COR-L47 (cell line): ENCODE measurements around the gene BTBD6.
A peak's percentile ranks its signal among the peaks of the same experiment; 100 is the strongest.
"Not testable (repeated sequence)": the region's sequence is repeated elsewhere in the genome, so short reads cannot be mapped to it uniquely, and the experiment has no call there.

Experiments used
- DNase-seq: peaks from one replicate; lab custom pipeline; 2025; lab: John Stamatoyannopoulos, UW

Gene BTBD6

GRCh38 chr14:105294142-105294597, 45.8 kb downstream of the BTBD6 start:
- peak; percentile 87 for DNase-seq

GRCh38 chr14:105297311-105297710, 49.0 kb downstream of the BTBD6 start:
- DNase-seq = not testable (repeated sequence)

- no peak for DNase-seq
Measured at GRCh38 chr14:105299654-105300541, 51.6 kb downstream of the BTBD6 start.
